T-helper 1 cell (primary cell): Measurements from ENCODE around the gene IGFBP5.

ENCODE experiments used
- DNase-seq, 5 donors: peaks; one replicate each; pipeline ENCODE4 v3.0.0-alpha.2; 2012 to 2020
- total RNA-seq, 4 donors: gene quantifications; one replicate each; lab custom pipeline; 2026; lab: John Stamatoyannopoulos, UW

The IGFBP5 gene
- total RNA-seq, result 0 reads per million in 4 donors

- DNase-seq, result no peak
Measured at GRCh38 chr2:216695401-216695821, at the start of gene IGFBP5. Gene IGFBP5, minus strand, starts transcription at chr2:216695549. Its CDS starts 774 bp downstream, at chr2:216694775.

- DNase-seq, result no peak
Measured at GRCh38 chr2:216743781-216744180, 48.4 kb upstream of the IGFBP5 start.

GRCh38 chr2:216742411-216742810 lies 47.1 kb upstream of the IGFBP5 start:
- DNase-seq, result no peak

- no peak for DNase-seq
Measured at GRCh38 chr2:216741223-216741593, 45.9 kb upstream of the IGFBP5 start.

- no peak for DNase-seq
Measured at GRCh38 chr2:216740557-216741222, 45.3 kb upstream of the IGFBP5 start.

- no peak for DNase-seq
Measured at GRCh38 chr2:216739035-216739434, 43.7 kb upstream of the IGFBP5 start.

- DNase-seq, result no peak
Measured at GRCh38 chr2:216737676-216738075, 42.3 kb upstream of the IGFBP5 start.

- no peak for DNase-seq
Measured at GRCh38 chr2:216736326-216736725, 41.0 kb upstream of the IGFBP5 start.

GRCh38 chr2:216735668-216736067 lies 40.3 kb upstream of the IGFBP5 start:
- no peak for DNase-seq

- no peak for DNase-seq
Measured at GRCh38 chr2:216735086-216735485, 39.7 kb upstream of the IGFBP5 start.

GRCh38 chr2:216733046-216733445 lies 37.7 kb upstream of the IGFBP5 start:
- no peak for DNase-seq

- DNase-seq, result no peak
Measured at GRCh38 chr2:216732334-216732733, 37.0 kb upstream of the IGFBP5 start.

GRCh38 chr2:216731465-216731864 lies 36.1 kb upstream of the IGFBP5 start:
- DNase-seq, result no peak

GRCh38 chr2:216730871-216731270 lies 35.5 kb upstream of the IGFBP5 start:
- DNase-seq, result no peak

GRCh38 chr2:216727346-216728122 lies 32.2 kb upstream of the IGFBP5 start:
- DNase-seq, result no peak

GRCh38 chr2:216724190-216724589 lies 28.8 kb upstream of the IGFBP5 start:
- DNase-seq, result no peak

- no peak for DNase-seq
Measured at GRCh38 chr2:216721141-216721540, 25.8 kb upstream of the IGFBP5 start.

- no peak for DNase-seq
Measured at GRCh38 chr2:216720722-216721121, 25.4 kb upstream of the IGFBP5 start.

- DNase-seq, result no peak
Measured at GRCh38 chr2:216717907-216718615, 22.7 kb upstream of the IGFBP5 start.

- no peak for DNase-seq
Measured at GRCh38 chr2:216717491-216717901, 22.1 kb upstream of the IGFBP5 start.

GRCh38 chr2:216716109-216716508 lies 20.8 kb upstream of the IGFBP5 start:
- no peak for DNase-seq

GRCh38 chr2:216715402-216715974 lies 20.1 kb upstream of the IGFBP5 start:
- DNase-seq, result no peak

- DNase-seq, result no peak
Measured at GRCh38 chr2:216714376-216714775, 19.0 kb upstream of the IGFBP5 start.
